K562 (cell line): ENCODE measurements around the gene TMEM128. TPM values are rescaled to one million over a fixed set of nuclear protein-coding genes. Genes with fewer than 3 reads are reported as not detected.

ENCODE experiments used
- ATAC-seq: fragments of 200-7000 bp; cut with Tn5 transposase; 3 replicates; pipeline ENCODE4 v1.9.1; 2020; ENCODE audit warnings: moderate library complexity
- BruUV-seq: library from RNA; stranded (reverse); fragments of 400-500 nt; replicated peaks from 2 replicates; lab custom pipeline; 2021; lab: Mats Ljungman, UMichigan
- CTCF ChIA-PET: fragments of 300-600 bp; formaldehyde crosslinking; extraction: SDS; loops from one replicate; lab custom pipeline; 2021; ENCODE audit warnings: low intra/inter-chr PET ratio; lab: Yijun Ruan, JAX
- POLR2A ChIA-PET: fragments of 300-600, 350-650 bp; sonication (Branson Sonifier 250); formaldehyde crosslinking; extraction: SDS; loops from one replicate; lab custom pipeline; 2021; ENCODE audit warnings: antibody characterized with exemption, inconsistent platforms; lab: Yijun Ruan, JAX
- DNase-seq, 4 experiments: peaks; one replicate each; pipeline versions ENCODE4 v3.0.0 to v3.0.0-alpha.2; 2011 to 2018; ENCODE audit warnings: low spot score in 3 of 4, mixed read lengths in 3 of 4; ENCODE audit errors: extremely low read depth in 1 of 4
- FAIRE-seq: peaks from 2 replicates; lab custom pipeline; 2011; peaks lifted over from hg19 to GRCh38; lab: Jason Lieb, UNC
- H2AFZ ChIP-seq: 2 replicates; pipeline ENCODE4 v1.6.0; 2011; ENCODE audit warnings: low read depth, low read length, control low read depth, inconsistent platforms
- H3K27ac ChIP-seq: fragments of 200-600 bp; 3 replicates; pipeline ENCODE4 v1.8.0; 2011; ENCODE audit warnings: low read depth, mild to moderate bottlenecking, control low read depth, inconsistent platforms, low read length, moderate library complexity, mixed read lengths; ENCODE audit errors: extremely low read depth
- H3K27me3 ChIP-seq, 2 experiments: fragments of 300-600 bp in 1 of 2; 2 replicates in 1 of 2; 3 replicates in 1 of 2; pipeline versions ENCODE4 v1.6.0 to v1.8.0; 2011; ENCODE audit warnings: inconsistent platforms in 2 of 2, low read length in 2 of 2, mild to moderate bottlenecking in 1 of 2, mixed read lengths in 1 of 2, moderate library complexity in 1 of 2; ENCODE audit not compliant: control insufficient read depth in 2 of 2, insufficient read depth in 2 of 2
- H3K36me3 ChIP-seq: fragments of 300-600 bp; 3 replicates; pipeline ENCODE4 v1.8.0; 2011; ENCODE audit warnings: mild to moderate bottlenecking, low read length, inconsistent platforms; ENCODE audit not compliant: control insufficient read depth, insufficient read depth
- H3K4me1 ChIP-seq, 2 experiments: fragments of 200-600 bp in 1 of 2; replicated peaks in 1 of 2; 2 replicates in 1 of 2; 3 replicates in 1 of 2; pipeline versions ENCODE4 v1.5.1 to v1.8.0; 2011; ENCODE audit warnings: inconsistent platforms in 2 of 2, low read length in 2 of 2, mild to moderate bottlenecking in 1 of 2, mixed read lengths in 1 of 2, moderate library complexity in 1 of 2; ENCODE audit not compliant: control insufficient read depth in 2 of 2, insufficient read depth in 2 of 2
- H3K4me2 ChIP-seq: 2 replicates; pipeline ENCODE4 v1.6.1; 2011; ENCODE audit warnings: low read length, control low read depth, inconsistent platforms, mixed read lengths; ENCODE audit not compliant: insufficient read depth
- H3K4me3 ChIP-seq: fragments of 200-600 bp; sonication (generic), shearing (Covaris generic); 2 replicates; pipeline ENCODE4 v1.5.1; 2016; ENCODE audit warnings: control low read depth, inconsistent platforms
- H3K79me2 ChIP-seq: fragments of 200-600 bp; 3 replicates; pipeline ENCODE4 v1.8.0; 2011; ENCODE audit warnings: low read length, inconsistent platforms; ENCODE audit not compliant: control insufficient read depth, insufficient read depth
- H3K9ac ChIP-seq, 2 experiments: 2 replicates each; pipeline versions ENCODE4 v1.6.0 to v1.6.1; 2011; ENCODE audit warnings: low read depth in 2 of 2, low read length in 2 of 2, control low read depth in 1 of 2, inconsistent platforms in 1 of 2, mild to moderate bottlenecking in 1 of 2, mixed read lengths in 1 of 2; ENCODE audit not compliant: insufficient read depth in 1 of 2
- H3K9me1 ChIP-seq: one replicate; pipeline ENCODE4 v1.6.0; 2011; ENCODE audit warnings: inconsistent platforms, mild to moderate bottlenecking, low read length, moderate library complexity; ENCODE audit not compliant: control insufficient read depth, insufficient read depth
- H3K9me3 ChIP-seq: replicated peaks from 2 replicates; pipeline ENCODE4 v1.5.1; 2011; ENCODE audit warnings: low read depth, low read length, inconsistent platforms; ENCODE audit not compliant: control insufficient read depth, insufficient read depth
- H4K20me1 ChIP-seq: replicated peaks from 2 replicates; pipeline ENCODE4 v1.6.1; 2011; ENCODE audit warnings: low read length, inconsistent platforms, mixed read lengths; ENCODE audit not compliant: control insufficient read depth, insufficient read depth
- BHLHE40 ChIP-seq: IDR thresholded peaks from 2 replicates; pipeline ENCODE4 v1.6.1; 2011; ENCODE audit warnings: low read length, improper control_type of control experiment
- BRCA1 ChIP-seq, 2 experiments: fragments of 450-650 bp in 1 of 2; sonication (generic) in 1 of 2; formaldehyde crosslinking in 1 of 2; IDR thresholded peaks; 2 replicates each; pipeline versions ENCODE4 v1.5.0 to v1.6.1; 2017 to 2020; ENCODE audit warnings: mild to moderate bottlenecking in 1 of 2, missing genetic modification reagents in 1 of 2
- CBX1 ChIP-seq: sonication (generic); IDR thresholded peaks from 2 replicates; pipeline ENCODE4 v1.6.1; 2016; ENCODE audit warnings: antibody characterized with exemption, low read depth, mild to moderate bottlenecking
- CBX2 ChIP-seq: fragments of 200-600 bp; sonication (generic); IDR thresholded peaks from one replicate; pipeline ENCODE4 v1.6.1; 2012; ENCODE audit warnings: mild to moderate bottlenecking, low read length, inconsistent platforms; ENCODE audit not compliant: insufficient read depth, poor library complexity, severe bottlenecking
- GTF2F1 ChIP-seq: IDR thresholded peaks from 2 replicates; pipeline ENCODE4 v1.6.1; 2011; ENCODE audit warnings: low read depth, low read length, improper control_type of control experiment
- NFIX ChIP-seq: fragments of 250-450 bp; sonication (Bioruptor Pico); IDR thresholded peaks from 2 replicates; pipeline ENCODE4 v1.4.0; 2020; ENCODE audit warnings: low read depth, mild to moderate bottlenecking, moderate library complexity
- POU5F1 ChIP-seq: fragments of 150-350 bp; IDR thresholded peaks from 2 replicates; pipeline ENCODE4 v1.6.1; 2014; ENCODE audit warnings: borderline replicate concordance, low read length, low read depth, mild to moderate bottlenecking; ENCODE audit not compliant: partially characterized antibody
- ZNF311 ChIP-seq: fragments of 250-450 bp; sonication (Bioruptor Pico); IDR thresholded peaks from 2 replicates; pipeline ENCODE4 v1.4.0; 2020; ENCODE audit warnings: mild to moderate bottlenecking, moderate library complexity
- WGBS: fragments of 100-300 bp; shearing (Covaris generic); methylation state at CpG from one replicate; pipeline ENCODE4 v1.1.6; 2016; ENCODE audit warnings: low coverage, mixed read lengths; ENCODE audit not compliant: insufficient coverage; ENCODE audit errors: missing lambda C conversion rate; 5-methylcytosine and 5-hydroxymethylcytosine counted together
- in situ Hi-C: fragments of 300-500 bp; cut with MboI; formaldehyde crosslinking; loops from 4 replicates; pipeline ENCODE4 v1.15.0; 2018; ENCODE audit warnings: inconsistent platforms, mixed read lengths
- intact Hi-C: fragments of 100-400 bp; cut with micrococcal nuclease; formaldehyde crosslinking; loops from 2 replicates; pipeline ENCODE4 v1.14.2; 2022
- polyA plus RNA-seq, 8 experiments: library from polyadenylated mRNA; depleted of rRNA in 4 of 8; stranded (reverse) in 5 of 8; unstranded in 3 of 8; fragments of >200 nt; fragmentation: Nextera tagmentation in 2 of 8; fragmentation: Illumina TruSeq in 1 of 8; extraction: Ambion mirVana in 2 of 8; extraction: Trizol in 1 of 8; gene quantifications; 2 replicates each; pipeline versions ENCODE4 v1.2.1 to v1.2.3, GENCODE V29; 2011 to 2014; ENCODE audit warnings: inconsistent platforms in 1 of 8, missing spikeins in 1 of 8
- total RNA-seq, 7 experiments: library from RNA; depleted of rRNA in 6 of 7; stranded (reverse); fragments of >200 nt in 6 of 7; fragmentation: Illumina TruSeq in 2 of 7; extraction: Trizol in 2 of 7; gene quantifications; 2 replicates each; pipeline versions ENCODE4 v1.2.1 to v1.2.3, GENCODE V29; 2011 to 2021; ENCODE audit warnings: low replicate concordance in 1 of 7
- TF ChIP-seq, protein P1 (sequence below), 2 experiments: fragments of 150-350 bp in 1 of 2; IDR thresholded peaks; 2 replicates each; pipeline ENCODE4 v1.6.1; 2012 to 2016; ENCODE audit warnings: low read depth in 2 of 2, low read length in 2 of 2, mild to moderate bottlenecking in 1 of 2, moderate library complexity in 1 of 2
- TF ChIP-seq, protein P2 (sequence below), 2 experiments: fragments of 200-800 bp in 1 of 2; sonication (Bioruptor generic) in 1 of 2; sonication (generic) in 1 of 2; formaldehyde crosslinking in 1 of 2; IDR thresholded peaks in 1 of 2; conservative IDR thresholded peaks in 1 of 2; 2 replicates each; pipeline versions ENCODE4 v1.5.0 to v1.6.1; 2016 to 2020; ENCODE audit warnings: missing compliant biosample characterization in 1 of 2, missing genetic modification characterization in 1 of 2, missing genetic modification reagents in 1 of 2

The TMEM128 gene
- total and polyA plus RNA-seq, 9 of the 15 experiments (the other 6 are each of a cell fraction or from before 2014, with no cell fraction given), result 9.1 to 40.0 (median 14.3) TPM

DNA sequence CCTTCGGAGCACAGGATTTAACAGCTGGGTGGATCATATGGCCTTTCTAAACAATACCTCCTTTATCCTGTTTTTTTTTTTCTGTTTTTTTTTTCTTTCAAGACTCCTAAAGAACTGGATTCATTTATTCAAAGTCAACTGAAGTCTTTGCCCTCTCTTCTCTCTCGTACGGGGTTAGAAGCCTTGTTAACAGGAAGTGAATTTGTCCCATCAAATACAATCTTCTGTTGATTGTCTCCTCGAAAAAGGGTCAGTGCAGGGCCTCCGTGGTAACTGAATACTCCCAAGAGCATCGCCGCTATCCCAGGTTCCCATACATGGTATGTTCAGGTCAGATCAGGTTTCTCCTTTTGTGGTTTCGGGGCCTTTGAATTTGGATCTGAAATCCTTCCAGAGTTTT lies 1.8 kb upstream of the TMEM128 start:
- FAIRE-seq (no peak), DNase-seq (no peak), ATAC-seq (no peak)
- Histone ChIP-seq H3K36me3 (peaks cover 12% of the 10 kb centered on the region), H3K4me3 (no peak overlapping the region), H3K9me3 (no peaks in the 10 kb centered on the region), H4K20me1 (no peaks in the 10 kb centered on the region), H2AFZ (no peak overlapping the region), H3K9ac (no peak overlapping the region), H3K4me2 (no peak overlapping the region), H3K27me3 (peaks cover 9 to 10% of the 10 kb centered on the region in 2 experiments; a peak in 4 of 5 replicates), H3K4me1 (peaks cover 4 to 8% of the 10 kb centered on the region in 2 experiments; a peak in 3 of 5 replicates), H3K79me2 (peaks cover 16% of the 10 kb centered on the region), H3K9me1 (no peaks in the 10 kb centered on the region), H3K27ac (no peak overlapping the region)
- 73% methylated on average over 8 of the region's 8 CpGs for WGBS
- ChIA-PET CTCF (no interaction called here), POLR2A (no interaction called here)
- in situ Hi-C loops (loop anchor here (5.0 kb wide), 1 partner anchor 87 kb away; no protein-coding TSS in a partner anchor), intact Hi-C loops (loop anchor here (10.0 kb wide), 1 partner anchor 185 kb away; no protein-coding TSS in a partner anchor)
- BruUV-seq, result no TSS peak
- TF ChIP-seq, protein P1, sequence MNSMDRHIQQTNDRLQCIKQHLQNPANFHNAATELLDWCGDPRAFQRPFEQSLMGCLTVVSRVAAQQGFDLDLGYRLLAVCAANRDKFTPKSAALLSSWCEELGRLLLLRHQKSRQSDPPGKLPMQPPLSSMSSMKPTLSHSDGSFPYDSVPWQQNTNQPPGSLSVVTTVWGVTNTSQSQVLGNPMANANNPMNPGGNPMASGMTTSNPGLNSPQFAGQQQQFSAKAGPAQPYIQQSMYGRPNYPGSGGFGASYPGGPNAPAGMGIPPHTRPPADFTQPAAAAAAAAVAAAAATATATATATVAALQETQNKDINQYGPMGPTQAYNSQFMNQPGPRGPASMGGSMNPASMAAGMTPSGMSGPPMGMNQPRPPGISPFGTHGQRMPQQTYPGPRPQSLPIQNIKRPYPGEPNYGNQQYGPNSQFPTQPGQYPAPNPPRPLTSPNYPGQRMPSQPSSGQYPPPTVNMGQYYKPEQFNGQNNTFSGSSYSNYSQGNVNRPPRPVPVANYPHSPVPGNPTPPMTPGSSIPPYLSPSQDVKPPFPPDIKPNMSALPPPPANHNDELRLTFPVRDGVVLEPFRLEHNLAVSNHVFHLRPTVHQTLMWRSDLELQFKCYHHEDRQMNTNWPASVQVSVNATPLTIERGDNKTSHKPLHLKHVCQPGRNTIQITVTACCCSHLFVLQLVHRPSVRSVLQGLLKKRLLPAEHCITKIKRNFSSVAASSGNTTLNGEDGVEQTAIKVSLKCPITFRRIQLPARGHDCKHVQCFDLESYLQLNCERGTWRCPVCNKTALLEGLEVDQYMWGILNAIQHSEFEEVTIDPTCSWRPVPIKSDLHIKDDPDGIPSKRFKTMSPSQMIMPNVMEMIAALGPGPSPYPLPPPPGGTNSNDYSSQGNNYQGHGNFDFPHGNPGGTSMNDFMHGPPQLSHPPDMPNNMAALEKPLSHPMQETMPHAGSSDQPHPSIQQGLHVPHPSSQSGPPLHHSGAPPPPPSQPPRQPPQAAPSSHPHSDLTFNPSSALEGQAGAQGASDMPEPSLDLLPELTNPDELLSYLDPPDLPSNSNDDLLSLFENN (IDR thresholded peaks at IDR 0.05; ENCODE audit: low read depth in 2 of 2, low read length in 2 of 2), result no peak
- TF ChIP-seq CBX1 (no peak), GTF2F1 (no peak), NFIX (CRISPR knock-in tag) (no peak), ZNF311 (CRISPR knock-in tag) (no peak), BHLHE40 (no peak), BRCA1 (IDR thresholded peaks at IDR 0.05) (no peak), BRCA1 (CRISPR knock-in tag; IDR thresholded peaks at IDR 0.05) (no peak), POU5F1 (no peak), CBX2 (no peak)
- TF ChIP-seq, protein P2, sequence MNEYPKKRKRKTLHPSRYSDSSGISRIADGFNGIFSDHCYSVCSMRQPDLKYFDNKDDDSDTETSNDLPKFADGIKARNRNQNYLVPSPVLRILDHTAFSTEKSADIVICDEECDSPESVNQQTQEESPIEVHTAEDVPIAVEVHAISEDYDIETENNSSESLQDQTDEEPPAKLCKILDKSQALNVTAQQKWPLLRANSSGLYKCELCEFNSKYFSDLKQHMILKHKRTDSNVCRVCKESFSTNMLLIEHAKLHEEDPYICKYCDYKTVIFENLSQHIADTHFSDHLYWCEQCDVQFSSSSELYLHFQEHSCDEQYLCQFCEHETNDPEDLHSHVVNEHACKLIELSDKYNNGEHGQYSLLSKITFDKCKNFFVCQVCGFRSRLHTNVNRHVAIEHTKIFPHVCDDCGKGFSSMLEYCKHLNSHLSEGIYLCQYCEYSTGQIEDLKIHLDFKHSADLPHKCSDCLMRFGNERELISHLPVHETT (CRISPR knock-in tag; conservative IDR thresholded peaks at IDR 0.05 in 1 of 2, IDR thresholded peaks at IDR 0.05 in 1 of 2), result no peak
